ENCODE results near the gene TBC1D17. TPM values are rescaled to one million over a fixed set of nuclear protein-coding genes. Genes with fewer than 3 reads are reported as not detected.

TBC1D17 gene
- total RNA-seq, 2 donors from 2014 or later = 33.0 to 51.4 TPM

GRCh38 chr19:49881186-49881585, 3.7 kb downstream of the TBC1D17 start:
- intact Hi-C loops (cut with DNase I) = no loop called here
- no peak for DNase-seq (ENCODE audit: low spot score)
- WGBS = 90% methylated on average over 17 of the region's 17 CpGs
- Histone ChIP-seq H3K9me3 (no peaks in the 10 kb centered on the region), H3K4me1 (replicated peaks) (peaks cover 8% of the 10 kb centered on the region), H3K27ac (no peak overlapping the region), H3K4me3 (no peak overlapping the region), H3K27me3 (replicated peaks; ENCODE audit: insufficient read depth) (no peaks in the 10 kb centered on the region), H3K36me3 (peaks cover 22 to 45% of the 10 kb centered on the region in 2 donors)
- TF ChIP-seq POLR2A (IDR thresholded peaks at IDR 0.05) (no peak), CTCF (IDR thresholded peaks at IDR 0.05) (no peak), POLR2AphosphoS5 (IDR thresholded peaks at IDR 0.05) (no peak)

- no peaks in the 10 kb centered on the region for H3K9me3 ChIP-seq
- no peaks in the 10 kb centered on the region for H3K27me3 ChIP-seq (replicated peaks; ENCODE audit: insufficient read depth)
- no peak overlapping the region for H3K4me3 ChIP-seq
- peaks cover 22 to 45% of the 10 kb centered on the region in 2 donors for H3K36me3 ChIP-seq
- 89% methylated on average over 31 of the region's 31 CpGs for WGBS
- intact Hi-C loops (cut with DNase I) = no loop called here
- H3K4me1 ChIP-seq (replicated peaks) = peaks cover 8% of the 10 kb centered on the region
- no peak for DNase-seq (ENCODE audit: low spot score)
- TF ChIP-seq CTCF (IDR thresholded peaks at IDR 0.05) (no peak), POLR2A (IDR thresholded peaks at IDR 0.05) (no peak), POLR2AphosphoS5 (IDR thresholded peaks at IDR 0.05) (no peak)
- no peak overlapping the region for H3K27ac ChIP-seq
Measured at GRCh38 chr19:49881672-49882394, 4.3 kb downstream of the TBC1D17 start.

- Histone ChIP-seq H3K36me3 (peaks cover 22 to 45% of the 10 kb centered on the region in 2 donors), H3K27me3 (replicated peaks; ENCODE audit: insufficient read depth) (no peaks in the 10 kb centered on the region), H3K4me1 (replicated peaks) (peaks cover 8% of the 10 kb centered on the region), H3K9me3 (no peaks in the 10 kb centered on the region), H3K27ac (no peak overlapping the region), H3K4me3 (no peak overlapping the region)
- TF ChIP-seq POLR2A (IDR thresholded peaks at IDR 0.05) (no peak), POLR2AphosphoS5 (IDR thresholded peaks at IDR 0.05) (no peak), CTCF (IDR thresholded peaks at IDR 0.05) (no peak)
- DNase-seq (ENCODE audit: low spot score) = no peak
- 95% methylated on average over 14 of the region's 14 CpGs for WGBS
- intact Hi-C loops (cut with DNase I) = no loop called here
Measured at GRCh38 chr19:49882643-49883042, 5.1 kb downstream of the TBC1D17 start.

- no peaks in the 10 kb centered on the region for H3K9me3 ChIP-seq
Measured at GRCh38 chr19:49883094-49883493, 5.6 kb downstream of the TBC1D17 start.

GRCh38 chr19:49884109-49884508, 6.6 kb downstream of the TBC1D17 start:
- H3K4me1 ChIP-seq (replicated peaks) = no peaks in the 10 kb centered on the region
- no peaks in the 10 kb centered on the region for H3K27me3 ChIP-seq (replicated peaks; ENCODE audit: insufficient read depth)
- 91% methylated on average over 18 of the region's 18 CpGs for WGBS
- DNase-seq (ENCODE audit: low spot score) = no peak
- no peaks in the 10 kb centered on the region for H3K9me3 ChIP-seq
- no peak overlapping the region for H3K4me3 ChIP-seq
- TF ChIP-seq CTCF (IDR thresholded peaks at IDR 0.05) (no peak), POLR2AphosphoS5 (IDR thresholded peaks at IDR 0.05) (no peak), POLR2A (IDR thresholded peaks at IDR 0.05) (no peak)
- no peak overlapping the region for H3K27ac ChIP-seq
- peaks cover 22 to 45% of the 10 kb centered on the region in 2 donors for H3K36me3 ChIP-seq
- intact Hi-C loops (cut with DNase I) = no loop called here

More at GRCh38 chr19:49883094-49883493, 5.6 kb downstream of the TBC1D17 start:
- Histone ChIP-seq H3K27ac (no peak overlapping the region), H3K36me3 (peaks cover 22 to 45% of the 10 kb centered on the region in 2 donors), H3K4me1 (replicated peaks) (peaks cover 8% of the 10 kb centered on the region), H3K27me3 (replicated peaks; ENCODE audit: insufficient read depth) (no peaks in the 10 kb centered on the region), H3K4me3 (no peak overlapping the region)
- DNase-seq (ENCODE audit: low spot score) = no peak
- 98% methylated on average over 5 of the region's 5 CpGs for WGBS
- TF ChIP-seq POLR2AphosphoS5 (IDR thresholded peaks at IDR 0.05) = no peak
- intact Hi-C loops (cut with DNase I) = no loop called here
